SK-N-SH (cell line): ENCODE data around the gene MAGI2. TPM values are rescaled to one million over a fixed set of nuclear protein-coding genes. Genes with fewer than 3 reads are reported as not detected.
"Not testable (repeated sequence)": the region's sequence is repeated elsewhere in the genome, so short reads cannot be mapped to it uniquely, and the experiment has no call there.

Experiments
- CTCF ChIA-PET: fragments of 300-600, 350-600 bp; formaldehyde crosslinking; extraction: SDS; loops from one replicate; lab custom pipeline; 2021; lab: Yijun Ruan, JAX
- POLR2A ChIA-PET: fragments of 350-600 bp; sonication (Branson Sonifier 250); formaldehyde crosslinking; extraction: SDS; loops from one replicate; lab custom pipeline; 2020; ENCODE audit warnings: antibody characterized with exemption, inconsistent platforms; lab: Yijun Ruan, JAX
- DNase-seq: peaks from one replicate; pipeline ENCODE4 v3.0.0; 2012
- H2AFZ ChIP-seq: fragments of 200-600 bp; sonication (generic); 2 replicates; pipeline ENCODE4 v1.8.1; 2016; ENCODE audit warnings: antibody characterized with exemption, mild to moderate bottlenecking, low read depth
- H3F3A ChIP-seq: fragments of 200-600 bp; sonication (generic); replicated peaks from 2 replicates; pipeline ENCODE3; 2016; ENCODE audit warnings: antibody characterized with exemption, mild to moderate bottlenecking; ENCODE audit not compliant: insufficient read depth
- H3K27ac ChIP-seq, 2 experiments: fragments of 200-500 bp in 1 of 2; fragments of 200-600 bp in 1 of 2; sonication (Bioruptor generic) in 1 of 2; sonication (generic), shearing (Covaris generic) in 1 of 2; 2 replicates each; pipeline versions ENCODE4 v1.5.1 to v1.6.1; 2014 to 2016; ENCODE audit warnings: low read depth in 2 of 2, inconsistent platforms in 1 of 2, low read length in 1 of 2, mild to moderate bottlenecking in 1 of 2, mixed read lengths in 1 of 2
- H3K27me3 ChIP-seq: fragments of 200-600 bp; sonication (generic), shearing (Covaris generic); 2 replicates; pipeline ENCODE4 v1.6.1; 2016; ENCODE audit warnings: mixed run types; ENCODE audit not compliant: insufficient read depth
- H3K36me3 ChIP-seq, 2 experiments: fragments of 200-500 bp in 1 of 2; fragments of 200-600 bp in 1 of 2; sonication (Bioruptor generic) in 1 of 2; sonication (generic) in 1 of 2; replicated peaks in 1 of 2; 2 replicates each; pipeline versions ENCODE3 to v1.5.1; 2014 to 2016; ENCODE audit warnings: low read length in 1 of 2, mild to moderate bottlenecking in 1 of 2; ENCODE audit not compliant: insufficient read depth in 2 of 2, control insufficient read depth in 1 of 2
- H3K4me1 ChIP-seq, 2 experiments: fragments of 200-500 bp in 1 of 2; fragments of 200-600 bp in 1 of 2; sonication (Bioruptor generic) in 1 of 2; sonication (generic), shearing (Covaris generic) in 1 of 2; 2 replicates each; pipeline versions ENCODE4 v1.5.1 to v1.6.1; 2014 to 2016; ENCODE audit warnings: low read depth in 1 of 2, low read length in 1 of 2, mixed run types in 1 of 2; ENCODE audit not compliant: insufficient read depth in 2 of 2, control insufficient read depth in 1 of 2
- H3K4me2 ChIP-seq: fragments of 200-600 bp; sonication (generic), shearing (Covaris generic); 2 replicates; pipeline ENCODE4 v1.6.1; 2017; ENCODE audit warnings: mixed run types
- H3K4me3 ChIP-seq, 2 experiments: fragments of 200-500 bp in 1 of 2; fragments of 200-600 bp in 1 of 2; sonication (Bioruptor generic) in 1 of 2; sonication (generic), shearing (Covaris generic) in 1 of 2; 2 replicates each; pipeline versions ENCODE4 v1.5.1 to v1.8.1; 2014 to 2016; ENCODE audit warnings: low read depth in 2 of 2, inconsistent platforms in 1 of 2, low read length in 1 of 2, mild to moderate bottlenecking in 1 of 2, mixed read lengths in 1 of 2, moderate library complexity in 1 of 2
- H3K79me2 ChIP-seq: fragments of 200-600 bp; sonication (generic); 2 replicates; pipeline ENCODE4 v1.8.1; 2017; ENCODE audit warnings: mild to moderate bottlenecking; ENCODE audit not compliant: insufficient read depth
- H3K9ac ChIP-seq: fragments of 200-600 bp; sonication (generic); 2 replicates; pipeline ENCODE4 v1.6.1; 2017; ENCODE audit warnings: mixed run types
- H3K9me2 ChIP-seq: fragments of 200-600 bp; sonication (generic); 2 replicates; pipeline ENCODE4 v1.6.1; 2017; ENCODE audit warnings: mixed run types
- H3K9me3 ChIP-seq: fragments of 200-600 bp; sonication (generic); 2 replicates; pipeline ENCODE4 v1.6.1; 2017; ENCODE audit warnings: mixed run types, mild to moderate bottlenecking, moderate library complexity
- H4K20me1 ChIP-seq: fragments of 200-600 bp; sonication (generic); 2 replicates; pipeline ENCODE4 v1.6.1; 2017; ENCODE audit warnings: mild to moderate bottlenecking, mixed run types; ENCODE audit not compliant: insufficient read depth
- CHD2 ChIP-seq: fragments of 150-350 bp; IDR thresholded peaks from 2 replicates; pipeline ENCODE4 v1.6.1; 2018; ENCODE audit warnings: low read length; ENCODE audit not compliant: partially characterized antibody
- ELF1 ChIP-seq: IDR thresholded peaks from 2 replicates; pipeline ENCODE4 v1.4.0; 2012
- FOSL2 ChIP-seq: IDR thresholded peaks from 2 replicates; pipeline ENCODE4 v1.4.0; 2012; ENCODE audit warnings: low read depth, mild to moderate bottlenecking, moderate library complexity, borderline replicate concordance
- FOXJ3 ChIP-seq: sonication (generic); formaldehyde crosslinking; IDR thresholded peaks from 2 replicates; pipeline ENCODE4 v1.5.1; 2020; ENCODE audit warnings: mild to moderate bottlenecking, missing genetic modification reagents
- GABPA ChIP-seq: IDR thresholded peaks from 2 replicates; pipeline ENCODE4 v1.4.0; 2012; ENCODE audit warnings: low read depth, mild to moderate bottlenecking
- MEF2A ChIP-seq: IDR thresholded peaks from 2 replicates; pipeline ENCODE4 v1.4.0; 2012; ENCODE audit warnings: low read depth, borderline replicate concordance
- MXI1 ChIP-seq: IDR thresholded peaks from 2 replicates; pipeline ENCODE4 v1.6.1; 2012; ENCODE audit warnings: mild to moderate bottlenecking, low read depth, low read length, improper control_type of control experiment
- RAD21 ChIP-seq: IDR thresholded peaks from 2 replicates; pipeline ENCODE4 v1.6.1; 2012; ENCODE audit warnings: mild to moderate bottlenecking, low read length
- SIN3A ChIP-seq: IDR thresholded peaks from 2 replicates; pipeline ENCODE4 v1.6.1; 2012; ENCODE audit warnings: low read depth, mild to moderate bottlenecking, low read length, moderate library complexity, borderline replicate concordance
- SMC3 ChIP-seq: IDR thresholded peaks from 2 replicates; pipeline ENCODE4 v1.6.1; 2012; ENCODE audit warnings: low read depth, low read length, improper control_type of control experiment
- TAF1 ChIP-seq: IDR thresholded peaks from 2 replicates; pipeline ENCODE4 v1.6.1; 2012; ENCODE audit warnings: low read depth, mild to moderate bottlenecking, low read length, moderate library complexity, borderline replicate concordance
- TEAD4 ChIP-seq: IDR thresholded peaks from 2 replicates; pipeline ENCODE4 v1.4.0; 2012; ENCODE audit warnings: mild to moderate bottlenecking, borderline replicate concordance; ENCODE audit not compliant: insufficient read depth
- USF1 ChIP-seq: IDR thresholded peaks from 2 replicates; pipeline ENCODE4 v1.4.0; 2012; ENCODE audit warnings: low read depth, borderline replicate concordance
- USF2 ChIP-seq: fragments of 150-350 bp; IDR thresholded peaks from 2 replicates; pipeline ENCODE4 v1.6.1; 2017; ENCODE audit warnings: antibody characterized with exemption, low read length, low read depth, borderline replicate concordance
- YY1 ChIP-seq: IDR thresholded peaks from 2 replicates; pipeline ENCODE4 v1.4.0; 2012; ENCODE audit warnings: low read depth, mild to moderate bottlenecking
- WGBS: methylation state at CpG from one replicate; pipeline ENCODE4 v1.1.6; 2017; ENCODE audit warnings: low lambda C conversion rate; 5-methylcytosine and 5-hydroxymethylcytosine counted together
- polyA plus RNA-seq, 3 experiments: library from polyadenylated mRNA; depleted of rRNA; stranded (reverse); fragments of >200 nt; gene quantifications; 2 replicates each; pipeline ENCODE4 v1.2.3, GENCODE V29; 2012

The MAGI2 gene
- polyA plus RNA-seq, 1 of the 3 experiments (the other 2 are of a cell fraction): 1.1 TPM

- H3K4me2 ChIP-seq, H3K79me2 ChIP-seq, H4K20me1 ChIP-seq, POLR2A ChIA-PET, H3K9me2 ChIP-seq, CTCF ChIA-PET, H3K4me3 ChIP-seq, H3K4me1 ChIP-seq, H3K9ac ChIP-seq, H3K9me3 ChIP-seq, H3K27me3 ChIP-seq, H3F3A ChIP-seq, H3K36me3 ChIP-seq, H2AFZ ChIP-seq, DNase-seq, H3K27ac ChIP-seq: not testable (repeated sequence)
- WGBS: 59% methylated on average over 2 of the region's 2 CpGs
Measured at GRCh38 chr7:78503301-78503700, 950.2 kb downstream of the MAGI2 start.

- no peak overlapping the region for H3K4me3 ChIP-seq
- no peak overlapping the region for H3K9ac ChIP-seq
- no peaks in the 10 kb centered on the region for H3K27me3 ChIP-seq
- no peak for DNase-seq
- H2AFZ ChIP-seq: no peak overlapping the region
- 80% methylated on average over 2 of the region's 2 CpGs for WGBS
- no peak overlapping the region for H3K27ac ChIP-seq
- H3F3A ChIP-seq: no peaks in the 10 kb centered on the region
- no peak overlapping the region for H3K4me2 ChIP-seq
- H3K4me1 ChIP-seq: no peaks in the 10 kb centered on the region
- ChIA-PET CTCF (interaction anchor here (1.2 to 1.8 kb wide), 3 partner anchors 10 to 480 kb away, joined by 4 to 6 read pairs (median 5); no protein-coding TSS in a partner anchor), POLR2A (no interaction called here)
- no peaks in the 10 kb centered on the region for H3K36me3 ChIP-seq
- H3K9me3 ChIP-seq: no peaks in the 10 kb centered on the region
- TF ChIP-seq SMC3 (no peak), CHD2 (no peak), MEF2A (no peak), USF1 (no peak), GABPA (no peak), SIN3A (no peak), RAD21 (no peak), MXI1 (no peak), FOSL2 (no peak), TAF1 (no peak), USF2 (no peak), YY1 (no peak), TEAD4 (no peak), FOXJ3 (no peak), ELF1 (no peak)
- H3K79me2 ChIP-seq: no peaks in the 10 kb centered on the region
- H4K20me1 ChIP-seq: no peaks in the 10 kb centered on the region
- H3K9me2 ChIP-seq: no peaks in the 10 kb centered on the region
Measured at GRCh38 chr7:78501064-78501463, 952.4 kb downstream of the MAGI2 start.
